ENCODE results near the gene MAPK8.

DNA sequence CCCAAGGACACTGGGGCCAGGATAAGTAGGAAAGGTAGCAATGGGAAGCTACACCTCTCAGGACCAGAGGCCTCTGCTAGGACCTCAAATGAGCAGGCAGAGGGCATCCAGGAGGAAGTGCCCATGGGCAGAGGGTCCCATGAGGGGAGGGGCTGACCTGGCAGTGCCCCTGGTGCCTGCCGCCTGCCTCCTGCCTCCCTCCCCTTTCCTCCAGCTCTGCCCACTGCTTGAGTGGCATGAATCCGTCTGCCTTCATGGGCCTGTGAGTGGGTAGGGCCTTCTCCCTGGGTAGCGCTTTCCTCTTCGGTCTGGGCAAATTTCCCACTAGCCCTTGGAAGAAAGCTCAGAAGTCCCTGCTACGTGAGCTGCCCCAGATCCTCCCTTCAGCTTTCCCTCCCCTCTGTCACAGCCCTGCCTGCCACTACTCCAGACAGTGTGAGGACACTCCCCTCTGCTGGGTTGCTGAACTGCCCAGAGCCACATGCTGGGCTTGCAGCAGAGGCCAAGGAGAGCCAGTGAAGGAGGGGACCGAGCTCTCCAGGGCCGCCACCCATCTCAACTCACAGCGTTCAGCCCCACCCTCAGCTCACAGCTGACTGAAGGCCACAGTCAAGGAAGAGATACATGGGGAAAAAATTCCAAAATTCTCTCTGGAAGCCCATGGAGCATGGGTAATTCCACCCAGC lies 157.0 kb downstream of the MAPK8 start:
- TF ChIP-seq, protein P1, sequence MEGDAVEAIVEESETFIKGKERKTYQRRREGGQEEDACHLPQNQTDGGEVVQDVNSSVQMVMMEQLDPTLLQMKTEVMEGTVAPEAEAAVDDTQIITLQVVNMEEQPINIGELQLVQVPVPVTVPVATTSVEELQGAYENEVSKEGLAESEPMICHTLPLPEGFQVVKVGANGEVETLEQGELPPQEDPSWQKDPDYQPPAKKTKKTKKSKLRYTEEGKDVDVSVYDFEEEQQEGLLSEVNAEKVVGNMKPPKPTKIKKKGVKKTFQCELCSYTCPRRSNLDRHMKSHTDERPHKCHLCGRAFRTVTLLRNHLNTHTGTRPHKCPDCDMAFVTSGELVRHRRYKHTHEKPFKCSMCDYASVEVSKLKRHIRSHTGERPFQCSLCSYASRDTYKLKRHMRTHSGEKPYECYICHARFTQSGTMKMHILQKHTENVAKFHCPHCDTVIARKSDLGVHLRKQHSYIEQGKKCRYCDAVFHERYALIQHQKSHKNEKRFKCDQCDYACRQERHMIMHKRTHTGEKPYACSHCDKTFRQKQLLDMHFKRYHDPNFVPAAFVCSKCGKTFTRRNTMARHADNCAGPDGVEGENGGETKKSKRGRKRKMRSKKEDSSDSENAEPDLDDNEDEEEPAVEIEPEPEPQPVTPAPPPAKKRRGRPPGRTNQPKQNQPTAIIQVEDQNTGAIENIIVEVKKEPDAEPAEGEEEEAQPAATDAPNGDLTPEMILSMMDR (IDR thresholded peaks at IDR 0.05; ENCODE audit: insufficient read depth, low read length), result no peak
- no peak for TF ChIP-seq GABPA (IDR thresholded peaks at IDR 0.05; ENCODE audit: low read depth)
- TF ChIP-seq, protein P2, sequence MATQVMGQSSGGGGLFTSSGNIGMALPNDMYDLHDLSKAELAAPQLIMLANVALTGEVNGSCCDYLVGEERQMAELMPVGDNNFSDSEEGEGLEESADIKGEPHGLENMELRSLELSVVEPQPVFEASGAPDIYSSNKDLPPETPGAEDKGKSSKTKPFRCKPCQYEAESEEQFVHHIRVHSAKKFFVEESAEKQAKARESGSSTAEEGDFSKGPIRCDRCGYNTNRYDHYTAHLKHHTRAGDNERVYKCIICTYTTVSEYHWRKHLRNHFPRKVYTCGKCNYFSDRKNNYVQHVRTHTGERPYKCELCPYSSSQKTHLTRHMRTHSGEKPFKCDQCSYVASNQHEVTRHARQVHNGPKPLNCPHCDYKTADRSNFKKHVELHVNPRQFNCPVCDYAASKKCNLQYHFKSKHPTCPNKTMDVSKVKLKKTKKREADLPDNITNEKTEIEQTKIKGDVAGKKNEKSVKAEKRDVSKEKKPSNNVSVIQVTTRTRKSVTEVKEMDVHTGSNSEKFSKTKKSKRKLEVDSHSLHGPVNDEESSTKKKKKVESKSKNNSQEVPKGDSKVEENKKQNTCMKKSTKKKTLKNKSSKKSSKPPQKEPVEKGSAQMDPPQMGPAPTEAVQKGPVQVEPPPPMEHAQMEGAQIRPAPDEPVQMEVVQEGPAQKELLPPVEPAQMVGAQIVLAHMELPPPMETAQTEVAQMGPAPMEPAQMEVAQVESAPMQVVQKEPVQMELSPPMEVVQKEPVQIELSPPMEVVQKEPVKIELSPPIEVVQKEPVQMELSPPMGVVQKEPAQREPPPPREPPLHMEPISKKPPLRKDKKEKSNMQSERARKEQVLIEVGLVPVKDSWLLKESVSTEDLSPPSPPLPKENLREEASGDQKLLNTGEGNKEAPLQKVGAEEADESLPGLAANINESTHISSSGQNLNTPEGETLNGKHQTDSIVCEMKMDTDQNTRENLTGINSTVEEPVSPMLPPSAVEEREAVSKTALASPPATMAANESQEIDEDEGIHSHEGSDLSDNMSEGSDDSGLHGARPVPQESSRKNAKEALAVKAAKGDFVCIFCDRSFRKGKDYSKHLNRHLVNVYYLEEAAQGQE (IDR thresholded peaks at IDR 0.05; ENCODE audit: insufficient replicate concordance, low read depth), result no peak
- TF ChIP-seq POLR2AphosphoS5 (IDR thresholded peaks at IDR 0.05; ENCODE audit: low read depth), result no peak
- no peak for TF ChIP-seq SPI1 (IDR thresholded peaks at IDR 0.05; ENCODE audit: borderline replicate concordance, low read depth)
